ENCODE measurements around the gene ACCSL.

GRCh38 chr11:44018127-44018521 is 29.7 kb upstream of the ACCSL start:
- no peak for TF ChIP-seq POLR2A (IDR thresholded peaks at IDR 0.05; ENCODE audit: low read length)
- no peak for TF ChIP-seq GATA1 (IDR thresholded peaks at IDR 0.05; ENCODE audit: low read depth, low read length)

Measured in erythroblast (primary cell).